Stimulated activated CD4-positive, alpha-beta T cell treated with anti-CD3 and anti-CD28 coated beads, Interleukin-1b, Interleukin-23, amount 100 ng/mL, for 24 hours (primary cell): ENCODE data around the gene DSP.

ENCODE experiments used
- DNase-seq, 4 experiments: peaks; one replicate each; pipeline ENCODE4 v3.0.0-alpha.2; 2020; ENCODE audit warnings: low read depth in 4 of 4, low spot score in 1 of 4

DSP gene

DNA sequence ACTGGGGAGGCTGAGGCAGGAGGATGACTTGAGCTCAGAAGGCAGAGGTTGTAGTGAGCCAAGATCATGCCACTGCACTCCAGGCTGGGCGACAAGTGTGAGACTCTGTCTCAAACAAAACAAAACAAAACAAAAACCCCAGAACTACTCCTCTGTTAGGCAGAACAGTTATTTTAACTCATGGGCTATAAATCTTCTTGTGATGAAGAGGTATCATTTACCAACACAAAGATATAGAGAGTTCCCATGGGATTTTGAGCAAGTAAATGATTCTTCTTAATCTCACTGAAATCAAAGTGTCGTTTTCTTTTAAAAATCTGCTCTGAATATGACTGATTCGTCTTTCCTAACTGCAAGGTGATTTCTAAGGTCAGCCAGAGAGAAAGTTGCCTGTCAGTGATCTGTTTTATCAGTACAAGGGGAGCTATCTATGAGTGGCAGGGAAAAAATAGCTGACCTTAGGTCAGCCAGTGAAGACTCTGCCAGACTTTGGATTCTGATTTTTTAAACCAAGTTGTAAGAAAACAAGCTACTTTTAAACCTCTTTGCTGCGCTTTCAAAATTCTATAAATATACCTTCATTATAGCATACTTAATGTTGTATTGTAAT, 3.8 kb upstream of the DSP start:
- DNase-seq: no peak

GRCh38 chr6:7538484-7538883, 3.0 kb upstream of the DSP start:
- no peak for DNase-seq

DNA sequence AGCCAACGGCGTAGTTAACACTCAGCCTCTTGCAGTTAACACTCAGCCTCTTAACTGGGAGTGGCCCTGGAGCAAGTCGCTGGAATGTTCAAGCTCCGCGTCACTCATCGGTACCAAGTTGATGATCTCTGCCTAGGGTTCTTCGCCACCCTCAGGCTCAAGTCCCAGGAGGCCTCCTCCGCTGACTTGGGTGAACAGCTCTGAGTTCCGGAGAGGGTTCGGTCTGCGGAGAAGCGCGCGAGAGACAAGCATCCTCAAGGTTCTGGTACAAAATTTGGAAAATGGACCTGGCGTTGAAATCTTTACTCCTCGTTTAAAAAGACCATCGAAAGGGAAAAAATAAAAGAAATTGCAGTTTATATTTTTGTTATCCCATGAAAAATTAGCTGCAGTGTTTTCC, 876 bp upstream of the DSP start:
- DNase-seq: no peak

DNA sequence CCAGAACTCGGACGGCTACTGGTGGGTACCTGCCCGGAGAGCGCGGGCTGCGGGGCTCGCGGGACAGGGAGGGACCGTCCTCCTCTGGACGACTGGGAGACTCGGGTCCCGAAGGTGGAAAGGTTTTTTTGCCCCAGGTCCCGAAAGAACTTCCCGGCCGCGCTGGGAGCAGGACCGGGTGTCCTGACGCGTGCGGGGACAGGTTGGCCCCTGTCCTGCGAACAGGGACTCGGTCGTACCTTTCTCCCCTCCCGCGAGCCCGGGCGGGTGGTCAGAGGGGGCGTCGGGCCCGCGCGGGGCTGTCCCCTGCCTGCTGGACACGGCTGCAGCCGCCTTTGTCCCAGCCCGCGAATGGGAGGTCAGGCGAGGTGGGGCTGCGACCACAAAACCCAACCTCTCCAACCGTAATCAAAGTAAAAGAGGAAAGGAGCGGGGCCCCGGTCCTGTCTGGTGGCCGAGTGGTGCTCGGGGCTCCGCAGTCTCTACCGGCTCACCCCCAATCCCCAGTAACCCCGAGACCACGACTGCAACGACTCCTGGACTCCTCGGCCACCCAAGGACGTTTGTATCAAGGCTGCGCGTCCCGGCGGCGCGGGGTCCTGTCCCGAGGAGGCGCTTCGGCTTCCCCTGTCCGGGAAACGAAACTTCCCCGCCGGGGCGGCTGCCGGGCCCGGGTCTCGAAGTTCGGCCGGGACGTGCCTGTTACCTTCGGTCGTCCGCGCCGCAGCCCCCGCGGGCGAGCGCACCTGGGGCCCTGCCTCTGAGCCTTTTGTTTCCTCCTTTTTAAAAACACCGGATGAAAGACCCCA, 798 bp downstream of the DSP start:
- DNase-seq: no peak

GRCh38 chr6:7542874-7543624, 1.6 kb downstream of the DSP start:
- DNase-seq: no peak

DNA sequence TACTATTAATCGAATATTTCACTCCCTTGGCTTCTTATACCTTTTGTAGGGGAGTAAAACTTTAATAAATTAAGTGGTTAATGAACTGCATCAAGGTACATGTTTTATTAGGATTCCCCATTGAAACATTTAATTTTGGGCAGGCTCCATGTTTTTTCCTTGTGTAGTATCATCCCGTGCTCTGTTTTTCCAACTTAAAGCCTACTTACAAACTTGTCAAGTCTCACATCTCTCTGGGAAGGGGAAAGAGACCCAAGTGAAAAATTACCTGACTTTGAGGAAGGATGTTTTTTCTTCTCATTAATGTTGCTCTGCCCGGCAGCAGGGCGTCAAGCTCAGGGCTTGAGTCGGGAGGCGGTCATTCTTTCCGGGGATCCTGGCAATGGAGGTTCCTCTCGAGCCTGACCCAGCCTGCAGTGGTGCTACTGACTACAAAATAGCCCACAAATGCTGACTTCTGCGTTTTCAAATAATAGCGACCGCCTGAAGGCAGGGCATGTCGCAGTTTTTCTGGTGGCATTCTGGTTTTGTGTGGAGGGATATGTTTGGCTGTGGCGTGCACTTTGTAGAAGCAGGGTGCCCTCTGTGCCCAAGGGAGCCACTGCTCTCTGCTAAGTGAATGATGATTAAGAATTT, 2.4 kb downstream of the DSP start:
- DNase-seq: no peak

DNA sequence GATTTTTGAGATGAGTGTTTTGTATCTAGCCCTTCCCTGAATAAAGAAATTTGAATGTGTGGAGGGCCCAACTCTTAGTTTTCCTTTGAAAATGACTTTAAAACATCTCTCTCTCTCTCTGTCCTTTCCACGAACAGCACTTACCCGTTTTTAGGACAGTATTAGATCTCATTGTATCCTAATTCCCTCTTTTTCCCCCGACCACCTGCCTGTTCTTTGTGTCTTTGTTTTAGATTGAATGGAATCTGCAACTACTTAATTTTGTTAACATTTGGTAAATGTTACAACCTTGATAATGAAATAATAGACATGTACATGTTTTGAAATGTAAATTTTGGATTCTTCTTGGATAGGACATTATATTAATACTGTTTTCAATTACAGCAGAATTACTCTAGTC, 3.1 kb downstream of the DSP start:
- DNase-seq: no peak

DNA sequence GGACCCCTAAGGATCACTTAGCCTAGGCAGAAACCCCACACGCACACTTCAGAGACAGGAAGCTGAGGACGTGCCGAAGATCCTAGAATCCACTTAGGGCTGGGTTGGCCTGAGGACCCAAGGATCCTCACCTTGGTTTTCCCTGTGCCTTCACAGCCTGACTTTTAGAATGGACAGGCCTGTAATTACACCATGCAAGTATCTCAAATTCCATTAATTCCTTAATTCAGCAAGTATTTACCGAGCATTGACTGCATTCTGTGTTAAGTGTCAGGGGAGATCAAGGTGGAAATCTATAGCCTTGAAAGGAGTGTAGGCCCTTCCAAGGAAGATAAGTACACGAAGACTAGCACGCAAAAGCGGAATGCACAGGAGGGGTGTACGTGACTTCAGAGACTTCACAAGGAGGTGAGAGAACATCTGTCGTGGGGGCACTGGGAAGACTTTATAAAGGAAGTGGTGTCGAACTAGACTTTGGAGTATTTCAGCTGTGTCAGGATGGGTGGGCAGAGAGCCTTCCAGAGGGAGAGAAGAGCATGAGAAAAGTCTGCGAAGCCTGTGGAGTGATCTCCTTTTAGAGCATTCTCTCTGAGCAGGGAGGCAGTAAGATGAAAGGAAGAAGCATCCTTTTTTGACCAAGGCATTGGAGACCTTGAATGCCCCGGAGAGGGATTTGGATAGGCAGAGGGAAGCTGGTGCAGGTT, 4.0 kb downstream of the DSP start:
- no peak for DNase-seq

DNA sequence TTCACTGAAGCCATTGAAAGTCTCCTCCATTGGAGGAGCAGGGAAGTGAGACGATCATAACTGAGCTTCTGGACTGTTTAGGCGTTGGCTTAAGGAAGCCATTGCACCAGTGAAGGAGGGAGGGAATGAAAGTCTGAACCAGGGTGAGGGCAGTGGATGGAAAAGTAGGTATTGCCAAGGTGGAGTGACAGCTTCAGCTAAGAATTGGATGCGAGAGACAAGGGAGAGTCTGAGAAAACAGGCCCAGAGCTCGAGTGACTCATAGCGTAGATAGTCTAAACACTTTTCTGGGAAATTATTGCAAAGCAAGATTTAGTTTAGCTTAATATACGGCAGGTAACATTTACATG, 4.5 kb downstream of the DSP start:
- no peak for DNase-seq

DNA sequence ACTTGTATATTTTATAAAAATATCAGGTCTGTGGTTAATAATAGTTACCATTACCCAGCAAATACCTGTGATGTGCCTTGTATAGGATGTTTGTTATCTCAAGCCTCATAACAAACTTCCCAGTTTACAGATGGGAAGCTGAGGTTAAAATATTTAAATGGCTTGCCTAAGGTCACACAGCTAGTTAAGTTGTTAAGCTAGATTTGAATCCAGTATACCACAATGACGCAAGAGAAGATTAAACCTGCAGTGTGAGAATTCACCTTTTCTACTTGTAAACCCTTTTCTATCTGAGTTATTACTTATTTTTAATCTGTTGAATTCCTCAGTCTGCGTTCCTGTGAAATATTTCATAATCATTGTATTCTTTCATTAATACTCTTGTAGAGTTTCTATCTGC, 4.9 kb downstream of the DSP start:
- DNase-seq: no peak

DNA sequence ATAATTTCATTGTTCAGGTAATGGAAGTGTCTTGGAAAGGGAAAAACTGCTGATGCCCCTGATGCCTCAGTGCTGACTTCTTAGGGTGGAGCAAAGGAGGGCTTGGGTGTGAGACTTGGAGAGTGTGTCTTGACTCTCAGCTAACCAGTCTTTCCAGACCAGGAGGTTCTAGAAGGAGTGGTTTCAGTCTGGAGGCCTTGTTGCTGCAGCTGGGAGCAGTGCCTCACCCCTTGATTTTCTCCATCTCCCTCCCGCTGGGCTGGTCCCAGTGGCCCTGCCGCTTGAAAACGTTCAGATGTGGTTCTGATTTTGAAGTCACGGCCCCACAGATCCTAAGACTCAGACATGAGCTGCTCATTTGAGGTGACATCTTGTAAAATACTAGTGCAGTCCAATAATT, 5.4 kb downstream of the DSP start:
- DNase-seq: no peak

DNA sequence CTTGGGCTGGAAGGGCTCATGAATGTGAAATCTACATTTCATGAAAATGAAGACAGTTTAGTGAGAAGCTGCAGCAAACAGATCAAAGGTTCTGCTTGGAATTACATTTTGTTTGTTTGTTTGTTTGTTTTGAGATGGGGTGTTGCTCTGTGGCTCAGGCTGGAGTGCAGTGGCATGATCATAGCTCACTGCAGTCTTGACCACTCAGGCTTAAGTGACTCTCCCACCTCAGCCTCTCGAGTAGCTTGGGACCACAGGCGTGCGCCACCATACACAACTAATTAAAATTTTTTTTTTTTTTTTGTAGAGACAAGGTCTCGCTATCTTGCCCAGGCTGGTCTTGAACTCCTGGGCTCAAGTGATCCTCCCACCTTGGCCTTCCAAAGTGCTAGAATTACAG, 5.8 kb downstream of the DSP start:
- no peak for DNase-seq

DNA sequence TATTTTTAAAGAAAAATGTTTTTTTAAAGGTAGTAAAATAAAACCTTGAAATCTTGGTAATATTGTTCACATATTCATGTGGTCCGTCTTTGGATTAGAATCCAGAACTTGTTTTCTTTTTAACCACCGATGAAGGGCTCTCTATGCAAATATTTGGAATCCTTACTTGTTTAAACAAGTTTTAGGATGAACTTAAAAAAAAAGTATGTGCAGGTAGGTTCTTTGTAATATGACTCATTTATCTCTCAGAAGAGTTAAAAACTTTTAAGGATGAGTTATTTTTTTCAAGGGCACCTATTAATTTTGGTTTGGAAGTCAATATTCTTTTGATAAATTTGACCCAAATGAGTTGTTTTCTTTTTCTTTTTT, 8.9 kb downstream of the DSP start:
- DNase-seq: no peak

- DNase-seq: no peak
Measured at GRCh38 chr6:7554533-7555275, 13.2 kb downstream of the DSP start.

GRCh38 chr6:7555671-7556070, 14.2 kb downstream of the DSP start:
- DNase-seq: no peak

- DNase-seq: no peak
Measured at GRCh38 chr6:7556394-7557106, 15.1 kb downstream of the DSP start.

GRCh38 chr6:7557652-7558051, 16.2 kb downstream of the DSP start:
- no peak for DNase-seq

GRCh38 chr6:7558781-7559180, 17.3 kb downstream of the DSP start:
- DNase-seq: no peak

DNA sequence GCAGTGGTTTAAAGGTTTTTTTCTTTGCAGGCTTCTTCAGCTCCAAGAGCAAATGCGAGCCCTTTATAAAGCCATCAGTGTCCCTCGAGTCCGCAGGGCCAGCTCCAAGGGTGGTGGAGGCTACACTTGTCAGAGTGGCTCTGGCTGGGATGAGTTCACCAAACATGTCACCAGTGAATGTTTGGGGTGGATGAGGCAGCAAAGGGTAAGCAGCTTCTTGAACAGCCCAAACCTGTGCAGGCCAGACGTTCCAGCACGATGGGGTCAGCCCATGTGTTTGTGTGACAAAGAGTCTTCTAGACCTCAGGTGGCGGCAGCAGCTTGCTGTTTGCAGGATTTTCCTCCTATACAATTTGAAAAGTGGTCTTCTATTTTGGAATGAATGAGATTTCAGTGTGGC, 17.7 kb downstream of the DSP start:
- no peak for DNase-seq
